Body of pancreas (tissue), 4 donors: ENCODE data around the gene TNFRSF11A. TPM values are rescaled to one million over a fixed set of nuclear protein-coding genes. Genes with fewer than 3 reads are reported as not detected.

Experiments
- ATAC-seq: fragments of 150-250 bp; one replicate; pipeline ENCODE4 v1.9.1; 2016
- DNase-seq, 4 donors: peaks; one replicate each; pipeline ENCODE4 v3.0.0-alpha.2; 2019
- H3K27ac ChIP-seq, 4 donors: fragments of 200-600 bp; sonication (generic); 1 replicate in 3 of 4; 2 replicates in 1 of 4; pipeline versions ENCODE4 v1.5.1 to v1.6.1; 2016 to 2019; ENCODE audit warnings: mild to moderate bottlenecking in 1 of 4, mixed read lengths in 1 of 4, moderate library complexity in 1 of 4
- H3K27me3 ChIP-seq, 2 donors: fragments of 200-600 bp; sonication (generic); one replicate each; pipeline ENCODE4 v1.6.0; 2016; ENCODE audit warnings: mild to moderate bottlenecking in 1 of 2
- H3K36me3 ChIP-seq, 2 donors: fragments of 200-600 bp; sonication (generic); replicated peaks in 1 of 2; 2 replicates each; pipeline ENCODE4 v1.5.1; 2016; ENCODE audit warnings: low read depth in 2 of 2; ENCODE audit not compliant: insufficient read depth in 1 of 2
- H3K4me1 ChIP-seq: fragments of 200-600 bp; sonication (generic); one replicate; pipeline ENCODE4 v1.6.0; 2016
- H3K4me3 ChIP-seq, 2 donors: fragments of 200-600 bp; sonication (generic); 1 replicate in 1 of 2; 2 replicates in 1 of 2; pipeline ENCODE4 v1.5.1; 2016 to 2019
- H3K9me3 ChIP-seq, 3 donors: fragments of 200-600 bp; sonication (generic); 1 replicate in 2 of 3; 2 replicates in 1 of 3; pipeline ENCODE4 v1.5.1; 2016
- POLR2A ChIP-seq, 3 donors: fragments of 450-650 bp; IDR thresholded peaks; one replicate each; pipeline ENCODE4 v1.6.1; 2016; ENCODE audit warnings: antibody characterized with exemption in 3 of 3, mild to moderate bottlenecking in 2 of 3
- WGBS, 2 donors: methylation state at CpG; one replicate each; pipeline ENCODE4 v1.1.5; 2017; 5-methylcytosine and 5-hydroxymethylcytosine counted together
- intact Hi-C: fragments of 100-400 bp; cut with DNase I; formaldehyde crosslinking; loops from one replicate; pipeline ENCODE4 v1.15.1; 2023
- total RNA-seq, 2 donors: library from RNA; depleted of rRNA; stranded (reverse); fragments of >200 nt; gene quantifications; one replicate each; pipeline ENCODE4 v1.1.0, GENCODE V29; 2016
- TF ChIP-seq, protein P1 (sequence below), 7 experiments: fragments of 450-650 bp in 4 of 7; fragments of 200-600 bp in 3 of 7; sonication (generic) in 3 of 7; IDR thresholded peaks; one replicate each; pipeline ENCODE4 v1.5.1; 2016 to 2019; ENCODE audit warnings: antibody characterized with exemption in 7 of 7

TNFRSF11A gene
- total RNA-seq, 2 donors from 2014 or later: 3.3 to 3.4 TPM

GRCh38 chr18:62300359-62300963 lies 24.6 kb upstream of the TNFRSF11A start:
- ATAC-seq (no peak), DNase-seq (no peak)
- no peaks in the 10 kb centered on the region for H3K4me1 ChIP-seq
- intact Hi-C loops: no loop called here
- H3K36me3 ChIP-seq: peaks cover 0 to 4% of the 10 kb centered on the region in 2 donors
- H3K9me3 ChIP-seq: no peaks in the 10 kb centered on the region
- TF ChIP-seq, protein P1, sequence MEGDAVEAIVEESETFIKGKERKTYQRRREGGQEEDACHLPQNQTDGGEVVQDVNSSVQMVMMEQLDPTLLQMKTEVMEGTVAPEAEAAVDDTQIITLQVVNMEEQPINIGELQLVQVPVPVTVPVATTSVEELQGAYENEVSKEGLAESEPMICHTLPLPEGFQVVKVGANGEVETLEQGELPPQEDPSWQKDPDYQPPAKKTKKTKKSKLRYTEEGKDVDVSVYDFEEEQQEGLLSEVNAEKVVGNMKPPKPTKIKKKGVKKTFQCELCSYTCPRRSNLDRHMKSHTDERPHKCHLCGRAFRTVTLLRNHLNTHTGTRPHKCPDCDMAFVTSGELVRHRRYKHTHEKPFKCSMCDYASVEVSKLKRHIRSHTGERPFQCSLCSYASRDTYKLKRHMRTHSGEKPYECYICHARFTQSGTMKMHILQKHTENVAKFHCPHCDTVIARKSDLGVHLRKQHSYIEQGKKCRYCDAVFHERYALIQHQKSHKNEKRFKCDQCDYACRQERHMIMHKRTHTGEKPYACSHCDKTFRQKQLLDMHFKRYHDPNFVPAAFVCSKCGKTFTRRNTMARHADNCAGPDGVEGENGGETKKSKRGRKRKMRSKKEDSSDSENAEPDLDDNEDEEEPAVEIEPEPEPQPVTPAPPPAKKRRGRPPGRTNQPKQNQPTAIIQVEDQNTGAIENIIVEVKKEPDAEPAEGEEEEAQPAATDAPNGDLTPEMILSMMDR (IDR thresholded peaks at IDR 0.05): no peak
- no peak for TF ChIP-seq POLR2A (IDR thresholded peaks at IDR 0.05)
- 92 to 95% methylated on average over 3 of the region's 3 CpGs for WGBS, 2 donors
- H3K27me3 ChIP-seq: no peaks in the 10 kb centered on the region
- no peak overlapping the region for H3K27ac ChIP-seq
- H3K4me3 ChIP-seq: no peak overlapping the region

GRCh38 chr18:62301322-62301721 lies 23.8 kb upstream of the TNFRSF11A start:
- intact Hi-C loops: no loop called here
- Histone ChIP-seq H3K9me3 (no peaks in the 10 kb centered on the region), H3K4me3 (no peak overlapping the region), H3K27me3 (no peaks in the 10 kb centered on the region), H3K27ac (no peak overlapping the region), H3K36me3 (peaks cover 0 to 4% of the 10 kb centered on the region in 2 donors), H3K4me1 (no peaks in the 10 kb centered on the region)
- 92 to 100% methylated on average over 1 of the region's 1 CpG for WGBS, 2 donors
- DNase-seq: no peak
- TF ChIP-seq, protein P1 (IDR thresholded peaks at IDR 0.05): no peak
- TF ChIP-seq POLR2A (IDR thresholded peaks at IDR 0.05): no peak
- no peak for ATAC-seq

DNA sequence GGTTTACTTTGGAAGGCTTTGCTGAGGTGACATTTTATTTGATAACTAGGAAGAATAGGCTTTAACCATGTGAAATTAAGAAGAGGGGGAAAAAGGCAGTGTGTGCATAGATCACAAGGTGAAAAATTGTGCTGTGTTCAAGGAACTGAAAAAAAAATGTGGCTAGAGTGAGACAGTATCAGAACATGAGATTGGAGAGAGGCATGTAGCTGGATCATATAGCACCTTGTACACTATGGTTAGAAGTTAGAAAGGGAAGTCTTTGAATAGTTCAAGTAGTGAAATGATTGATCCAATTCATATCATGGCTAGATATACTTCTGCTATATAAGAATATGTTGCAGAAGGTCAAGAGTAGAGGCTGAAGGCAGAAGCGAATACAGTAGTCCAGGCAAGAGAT lies 12.3 kb upstream of the TNFRSF11A start:
- no peaks in the 10 kb centered on the region for H3K27me3 ChIP-seq
- TF ChIP-seq, protein P1 (IDR thresholded peaks at IDR 0.05): no peak
- no peak for TF ChIP-seq POLR2A (IDR thresholded peaks at IDR 0.05)
- no peak for ATAC-seq
- no peak for DNase-seq
- peaks cover 0 to 2% of the 10 kb centered on the region in 2 donors for H3K36me3 ChIP-seq
- H3K27ac ChIP-seq: no peak overlapping the region
- no peaks in the 10 kb centered on the region for H3K9me3 ChIP-seq
- H3K4me3 ChIP-seq: no peak overlapping the region
- 92 to 97% methylated on average over 1 of the region's 1 CpG for WGBS, 2 donors
- H3K4me1 ChIP-seq: no peaks in the 10 kb centered on the region
- intact Hi-C loops: no loop called here

- Histone ChIP-seq H3K9me3 (no peaks in the 10 kb centered on the region), H3K27me3 (no peaks in the 10 kb centered on the region), H3K27ac (no peak overlapping the region), H3K4me3 (no peak overlapping the region), H3K36me3 (no peaks in the 10 kb centered on the region), H3K4me1 (no peaks in the 10 kb centered on the region)
- 50 to 54% methylated on average over 4 of the region's 4 CpGs for WGBS, 2 donors
- TF ChIP-seq, protein P1 (IDR thresholded peaks at IDR 0.05): no peak
- TF ChIP-seq POLR2A (IDR thresholded peaks at IDR 0.05): no peak
- DNase-seq (no peak), ATAC-seq (no peak)
- intact Hi-C loops: no loop called here
Observed at GRCh38 chr18:62318228-62319180, 6.6 kb upstream of the TNFRSF11A start.
